Neural progenitor cell (in vitro differentiated cells): ENCODE measurements around the gene SLC46A2. TPM values are rescaled to one million over a fixed set of nuclear protein-coding genes. Genes with fewer than 3 reads are reported as not detected.

Source experiments
- DNase-seq: peaks from one replicate; pipeline ENCODE4 v3.0.0-alpha.2; 2016; ENCODE audit warnings: low spot score
- H2AFZ ChIP-seq: fragments of 200-600 bp; sonication (generic); replicated peaks from 2 replicates; pipeline ENCODE4 v1.6.1; 2016; ENCODE audit warnings: antibody characterized with exemption
- H3F3A ChIP-seq: fragments of 200-600 bp; sonication (generic); 2 replicates; pipeline ENCODE4 v1.6.1; 2016; ENCODE audit warnings: antibody characterized with exemption, low read depth
- H3K27ac ChIP-seq: fragments of 200-600 bp; sonication (generic); 2 replicates; pipeline ENCODE4 v1.5.1; 2016; ENCODE audit warnings: mild to moderate bottlenecking
- H3K27me3 ChIP-seq: fragments of 200-600 bp; sonication (generic); 2 replicates; pipeline ENCODE4 v1.6.1; 2016; ENCODE audit warnings: mild to moderate bottlenecking, moderate library complexity
- H3K36me3 ChIP-seq: fragments of 200-600 bp; sonication (generic); 2 replicates; pipeline ENCODE4 v1.5.1; 2016
- H3K4me1 ChIP-seq: fragments of 200-600 bp; sonication (generic); 2 replicates; pipeline ENCODE4 v1.6.1; 2016; ENCODE audit warnings: mixed run types
- H3K4me2 ChIP-seq: fragments of 200-600 bp; sonication (generic); 2 replicates; pipeline ENCODE4 v1.6.1; 2016
- H3K4me3 ChIP-seq: fragments of 200-600 bp; sonication (generic); 2 replicates; pipeline ENCODE4 v1.5.1; 2016
- H3K79me2 ChIP-seq: fragments of 200-600 bp; sonication (generic); 2 replicates; pipeline ENCODE4 v1.6.1; 2016; ENCODE audit warnings: low read depth
- H3K9ac ChIP-seq: fragments of 200-600 bp; sonication (generic); 2 replicates; pipeline ENCODE4 v1.6.1; 2016
- H3K9me3 ChIP-seq: fragments of 200-600 bp; sonication (generic); 2 replicates; pipeline ENCODE4 v1.5.1; 2016; ENCODE audit warnings: low read depth
- H4K20me1 ChIP-seq: fragments of 200-600 bp; sonication (generic); 2 replicates; pipeline ENCODE4 v1.6.1; 2016; ENCODE audit warnings: low read depth
- H3K27ac Mint-ChIP-seq: 3 replicates; pipeline ENCODE4 v1.8.0; 2021; ENCODE audit warnings: mixed read lengths
- H3K27me3 Mint-ChIP-seq: 2 replicates; pipeline ENCODE4 v1.8.0; 2022; ENCODE audit warnings: low read depth, mild to moderate bottlenecking, inconsistent platforms, moderate library complexity, mixed read lengths; ENCODE audit not compliant: insufficient read depth
- H3K36me3 Mint-ChIP-seq: 3 replicates; pipeline ENCODE4 v1.8.0; 2021; ENCODE audit warnings: mixed read lengths
- H3K4me1 Mint-ChIP-seq: 3 replicates; pipeline ENCODE4 v1.8.0; 2021; ENCODE audit warnings: mixed read lengths
- H3K4me3 Mint-ChIP-seq: 3 replicates; pipeline ENCODE4 v1.8.0; 2021; ENCODE audit warnings: mild to moderate bottlenecking, moderate library complexity, mixed read lengths
- H3K9me3 Mint-ChIP-seq: 3 replicates; pipeline ENCODE4 v1.8.0; 2020; ENCODE audit warnings: mixed read lengths
- CTCF ChIP-seq: fragments of 200-600 bp; sonication (generic); IDR thresholded peaks from 2 replicates; pipeline ENCODE4 v1.5.1; 2017; ENCODE audit warnings: antibody characterized with exemption, mild to moderate bottlenecking
- EZH2 ChIP-seq: fragments of 200-600 bp; sonication (generic); IDR thresholded peaks from 2 replicates; pipeline ENCODE4 v1.6.1; 2017; ENCODE audit warnings: antibody characterized with exemption, mild to moderate bottlenecking, moderate library complexity
- EZH2phosphoT487 ChIP-seq: fragments of 200-600 bp; sonication (generic); IDR thresholded peaks from 2 replicates; pipeline ENCODE4 v1.6.1; 2017; ENCODE audit warnings: antibody characterized with exemption
- total RNA-seq: library from RNA; depleted of rRNA; stranded (reverse); fragments of >200 nt; gene quantifications from 2 replicates; pipeline ENCODE4 v1.2.3, GENCODE V29; 2015; ENCODE audit warnings: low replicate concordance

The SLC46A2 gene
- total RNA-seq, 1 donor from 2014 or later = not detected

DNA sequence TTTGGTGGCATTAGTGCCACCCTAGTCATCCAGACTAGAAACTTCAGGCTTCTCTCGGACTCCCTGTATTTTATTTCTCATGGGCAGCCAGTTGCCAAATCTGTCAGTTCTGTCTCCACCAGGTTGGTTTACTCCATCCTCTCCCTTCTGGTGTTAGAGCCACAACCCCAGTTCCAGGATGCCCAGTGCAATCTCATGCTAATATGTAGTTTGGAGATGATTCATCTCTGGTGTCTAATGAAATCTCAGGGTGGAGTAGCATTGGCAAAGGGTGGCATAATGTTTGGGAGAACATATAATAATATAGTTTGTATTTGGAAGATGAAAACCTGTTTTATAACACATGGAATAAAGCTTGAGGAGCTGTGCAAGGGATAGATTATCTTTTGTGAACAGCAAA lies 30.2 kb downstream of the SLC46A2 start:
- no peaks in the 10 kb centered on the region for H3K9me3 Mint-ChIP-seq
- TF ChIP-seq EZH2 (no peak), CTCF (no peak)
- no peaks in the 10 kb centered on the region for H3K4me1 ChIP-seq
- no peak overlapping the region for H3K4me2 ChIP-seq
- H3K27me3 Mint-ChIP-seq = no peaks in the 10 kb centered on the region
- no peaks in the 10 kb centered on the region for H4K20me1 ChIP-seq
- H3F3A ChIP-seq = no peaks in the 10 kb centered on the region
- no peak overlapping the region for H3K4me3 Mint-ChIP-seq
- no peak overlapping the region for H3K9ac ChIP-seq
- H3K4me3 ChIP-seq = no peak overlapping the region
- H3K4me1 Mint-ChIP-seq = peaks cover 3% of the 10 kb centered on the region
- no peak for DNase-seq
- no peaks in the 10 kb centered on the region for H3K9me3 ChIP-seq
- no peak overlapping the region for H2AFZ ChIP-seq
- H3K27ac Mint-ChIP-seq = no peak overlapping the region
- peaks cover 6% of the 10 kb centered on the region for H3K36me3 Mint-ChIP-seq
- H3K27me3 ChIP-seq = no peaks in the 10 kb centered on the region
- no peaks in the 10 kb centered on the region for H3K36me3 ChIP-seq
- no peaks in the 10 kb centered on the region for H3K79me2 ChIP-seq
- no peak overlapping the region for H3K27ac ChIP-seq

DNA sequence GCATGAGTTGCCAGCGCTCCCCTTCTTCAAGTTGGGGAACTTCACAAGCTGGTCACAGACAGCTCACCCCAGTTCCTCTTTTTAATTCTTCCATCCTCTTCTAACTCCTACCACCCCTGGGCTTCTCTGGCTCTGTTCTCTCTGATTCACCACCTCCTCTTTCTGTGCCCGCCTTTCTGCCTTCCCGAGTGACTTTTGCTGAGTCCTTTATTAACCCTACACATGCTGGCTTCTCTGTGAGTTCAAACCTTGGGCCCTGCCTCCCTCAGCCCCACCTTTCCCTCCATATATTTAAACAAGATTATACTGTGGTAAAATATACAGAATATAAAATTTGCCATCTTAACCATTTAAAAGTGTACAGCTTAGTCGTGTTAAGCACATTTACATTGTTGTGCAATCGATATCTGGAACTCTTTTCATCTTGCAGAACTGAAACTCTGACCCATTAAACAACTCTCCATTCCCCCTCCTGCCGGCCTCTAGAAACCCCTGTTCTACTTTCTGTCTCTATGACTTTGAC lies 32.0 kb downstream of the SLC46A2 start:
- Mint-ChIP-seq H3K27ac (no peak overlapping the region), H3K4me3 (no peak overlapping the region), H3K27me3 (no peaks in the 10 kb centered on the region), H3K36me3 (peaks cover 3% of the 10 kb centered on the region), H3K9me3 (no peaks in the 10 kb centered on the region), H3K4me1 (peaks cover 3% of the 10 kb centered on the region)
- Histone ChIP-seq H3K9me3 (no peaks in the 10 kb centered on the region), H3F3A (no peaks in the 10 kb centered on the region), H3K4me2 (no peak overlapping the region), H4K20me1 (no peaks in the 10 kb centered on the region), H3K27me3 (no peaks in the 10 kb centered on the region), H3K36me3 (no peaks in the 10 kb centered on the region), H3K27ac (no peak overlapping the region), H3K79me2 (no peaks in the 10 kb centered on the region), H3K4me1 (no peaks in the 10 kb centered on the region), H3K9ac (no peak overlapping the region), H3K4me3 (no peak overlapping the region), H2AFZ (no peak overlapping the region)
- DNase-seq = no peak
- TF ChIP-seq CTCF (no peak), EZH2 (no peak), EZH2phosphoT487 (no peak)

DNA sequence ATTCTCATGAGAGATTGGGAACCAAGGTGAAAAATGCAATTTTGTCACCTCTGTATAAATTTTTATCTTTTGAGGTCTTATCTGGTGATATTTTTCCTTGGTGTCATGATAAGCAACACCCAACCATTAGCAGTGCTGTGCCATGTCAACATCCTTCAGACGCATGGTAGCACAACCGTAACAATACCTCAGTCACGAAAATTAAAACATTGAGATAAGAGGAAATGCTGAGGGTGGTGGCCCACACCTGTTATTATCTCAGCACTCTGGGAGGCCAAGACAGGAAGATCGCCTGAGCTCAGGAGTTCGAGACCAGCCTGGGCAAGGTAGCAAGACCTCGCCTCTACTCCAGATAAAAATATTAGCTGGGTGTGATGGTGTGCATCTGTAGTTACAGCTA lies 32.7 kb downstream of the SLC46A2 start:
- Mint-ChIP-seq H3K27ac (no peak overlapping the region), H3K27me3 (no peaks in the 10 kb centered on the region), H3K4me1 (peaks cover 3% of the 10 kb centered on the region), H3K9me3 (no peaks in the 10 kb centered on the region), H3K36me3 (peaks cover 3% of the 10 kb centered on the region), H3K4me3 (no peak overlapping the region)
- Histone ChIP-seq H3F3A (no peaks in the 10 kb centered on the region), H3K27me3 (no peaks in the 10 kb centered on the region), H3K4me1 (no peaks in the 10 kb centered on the region), H3K9me3 (no peaks in the 10 kb centered on the region), H3K79me2 (no peaks in the 10 kb centered on the region), H3K4me2 (no peak overlapping the region), H3K9ac (no peak overlapping the region), H2AFZ (no peak overlapping the region), H4K20me1 (no peaks in the 10 kb centered on the region), H3K36me3 (no peaks in the 10 kb centered on the region), H3K4me3 (no peak overlapping the region), H3K27ac (no peak overlapping the region)
- TF ChIP-seq EZH2phosphoT487 (no peak), EZH2 (no peak)
- DNase-seq = no peak

DNA sequence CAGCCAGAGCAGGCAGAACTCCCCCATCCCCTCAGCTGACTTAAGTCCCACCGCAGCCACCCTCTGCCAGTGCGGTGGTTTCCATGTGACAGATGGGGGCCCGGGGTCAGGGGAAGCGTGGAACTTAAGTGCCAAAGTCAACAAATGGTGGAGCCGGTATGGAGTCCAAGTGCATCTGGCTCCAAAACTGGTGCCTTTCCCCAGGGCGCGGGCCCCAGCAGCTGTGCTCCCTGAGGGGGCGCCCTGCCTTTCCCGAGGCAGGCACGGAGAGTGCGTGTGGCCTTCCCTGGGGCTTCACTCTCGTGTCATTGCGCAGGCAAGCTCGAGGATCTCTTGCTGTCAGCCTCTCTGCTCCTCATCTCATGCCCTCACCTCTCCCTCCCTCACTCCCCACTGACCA lies 33.8 kb downstream of the SLC46A2 start:
- no peak overlapping the region for H3K9ac ChIP-seq
- H3K79me2 ChIP-seq = no peaks in the 10 kb centered on the region
- H3K36me3 ChIP-seq = no peaks in the 10 kb centered on the region
- H3K27me3 ChIP-seq = no peaks in the 10 kb centered on the region
- H3K4me3 ChIP-seq = no peak overlapping the region
- H3K27ac ChIP-seq = no peak overlapping the region
- Mint-ChIP-seq H3K4me1 (peaks cover 3% of the 10 kb centered on the region), H3K27ac (no peak overlapping the region), H3K4me3 (no peak overlapping the region), H3K9me3 (no peaks in the 10 kb centered on the region), H3K27me3 (no peaks in the 10 kb centered on the region), H3K36me3 (peaks cover 3% of the 10 kb centered on the region)
- no peak for TF ChIP-seq EZH2phosphoT487
- no peaks in the 10 kb centered on the region for H4K20me1 ChIP-seq
- H2AFZ ChIP-seq = no peak overlapping the region
- DNase-seq = no peak
- no peaks in the 10 kb centered on the region for H3F3A ChIP-seq
- H3K4me2 ChIP-seq = no peak overlapping the region
- no peaks in the 10 kb centered on the region for H3K9me3 ChIP-seq
- no peaks in the 10 kb centered on the region for H3K4me1 ChIP-seq
